ENCODE results near the gene RAB35.

Gene RAB35

DNA sequence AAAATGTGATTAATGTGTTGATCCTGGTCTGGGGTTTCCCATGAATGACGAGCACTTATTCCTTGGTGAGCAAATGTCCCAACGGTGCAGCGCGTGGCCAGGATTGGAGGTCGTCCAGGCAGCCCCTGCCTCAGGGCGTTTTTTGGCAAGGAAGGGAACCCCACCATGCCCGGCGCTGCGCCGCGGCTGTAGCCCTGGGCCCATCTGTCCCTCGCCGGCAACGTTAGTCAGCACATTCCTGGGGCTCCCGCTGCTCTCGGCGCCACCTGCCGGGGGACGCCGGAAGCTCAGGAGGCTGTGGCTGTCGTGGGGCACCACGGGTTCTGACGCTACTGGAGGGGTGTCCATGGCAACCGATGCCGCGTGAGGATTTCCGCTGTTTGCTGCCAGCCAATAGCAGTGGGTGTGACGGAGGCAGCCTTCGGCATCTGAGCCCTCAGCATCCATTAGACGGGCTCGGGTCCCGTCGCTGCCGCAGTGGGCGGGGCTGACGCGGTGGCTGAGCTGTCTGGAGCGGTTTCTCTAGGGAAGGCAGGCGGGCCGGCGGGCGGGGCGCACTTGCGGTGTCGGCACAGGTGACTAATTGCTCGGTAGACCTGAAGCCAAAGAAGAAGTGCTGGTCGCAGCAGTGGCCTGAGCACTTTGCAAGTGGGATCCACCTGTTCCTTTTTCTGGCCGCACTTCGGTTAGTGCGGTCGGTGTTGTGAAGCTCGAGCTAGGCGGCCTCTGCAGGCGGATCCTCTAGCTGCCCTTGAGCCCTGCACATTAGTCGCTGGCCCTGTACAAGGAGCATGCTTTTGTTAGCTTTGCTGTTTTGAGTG is 29.5 kb downstream of the RAB35 start:
- TF ChIP-seq EZH2phosphoT487 (IDR thresholded peaks at IDR 0.05; ENCODE audit: borderline replicate concordance, low read length) = no peak
- TF ChIP-seq, protein P1, sequence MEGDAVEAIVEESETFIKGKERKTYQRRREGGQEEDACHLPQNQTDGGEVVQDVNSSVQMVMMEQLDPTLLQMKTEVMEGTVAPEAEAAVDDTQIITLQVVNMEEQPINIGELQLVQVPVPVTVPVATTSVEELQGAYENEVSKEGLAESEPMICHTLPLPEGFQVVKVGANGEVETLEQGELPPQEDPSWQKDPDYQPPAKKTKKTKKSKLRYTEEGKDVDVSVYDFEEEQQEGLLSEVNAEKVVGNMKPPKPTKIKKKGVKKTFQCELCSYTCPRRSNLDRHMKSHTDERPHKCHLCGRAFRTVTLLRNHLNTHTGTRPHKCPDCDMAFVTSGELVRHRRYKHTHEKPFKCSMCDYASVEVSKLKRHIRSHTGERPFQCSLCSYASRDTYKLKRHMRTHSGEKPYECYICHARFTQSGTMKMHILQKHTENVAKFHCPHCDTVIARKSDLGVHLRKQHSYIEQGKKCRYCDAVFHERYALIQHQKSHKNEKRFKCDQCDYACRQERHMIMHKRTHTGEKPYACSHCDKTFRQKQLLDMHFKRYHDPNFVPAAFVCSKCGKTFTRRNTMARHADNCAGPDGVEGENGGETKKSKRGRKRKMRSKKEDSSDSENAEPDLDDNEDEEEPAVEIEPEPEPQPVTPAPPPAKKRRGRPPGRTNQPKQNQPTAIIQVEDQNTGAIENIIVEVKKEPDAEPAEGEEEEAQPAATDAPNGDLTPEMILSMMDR (IDR thresholded peaks at IDR 0.05; ENCODE audit: low read depth, low read length, poor library complexity, severe bottlenecking) = peak; percentile 91
- Histone ChIP-seq H3K4me3 (ENCODE audit: low read length) (peak overlapping the region; percentile 73), H3K4me1 (ENCODE audit: control insufficient read depth, low read length) (peaks cover 22% of the 10 kb centered on the region), H3K27me3 (ENCODE audit: control insufficient read depth, low read length) (no peaks in the 10 kb centered on the region), H3K27ac (ENCODE audit: low read depth, low read length) (peak overlapping the region; percentile 60), H3K9me2 (replicated peaks; ENCODE audit: control insufficient read depth, low read length) (no peaks in the 10 kb centered on the region), H3K79me2 (ENCODE audit: control insufficient read depth, low read length) (no peaks in the 10 kb centered on the region), H3K36me3 (ENCODE audit: control insufficient read depth, low read length) (peaks cover 3% of the 10 kb centered on the region; the same call in 1 of the 2 replicates), H3F3A (ENCODE audit: control insufficient read depth, insufficient read depth) (peaks cover 10% of the 10 kb centered on the region), H3K4me2 (ENCODE audit: low read length) (peak overlapping the region; percentile 81), H4K20me1 (ENCODE audit: control insufficient read depth, insufficient read depth, low read depth, low read length) (no peaks in the 10 kb centered on the region), H3K9me3 (ENCODE audit: control insufficient read depth, insufficient read depth, low read length) (no peaks in the 10 kb centered on the region)

DNA sequence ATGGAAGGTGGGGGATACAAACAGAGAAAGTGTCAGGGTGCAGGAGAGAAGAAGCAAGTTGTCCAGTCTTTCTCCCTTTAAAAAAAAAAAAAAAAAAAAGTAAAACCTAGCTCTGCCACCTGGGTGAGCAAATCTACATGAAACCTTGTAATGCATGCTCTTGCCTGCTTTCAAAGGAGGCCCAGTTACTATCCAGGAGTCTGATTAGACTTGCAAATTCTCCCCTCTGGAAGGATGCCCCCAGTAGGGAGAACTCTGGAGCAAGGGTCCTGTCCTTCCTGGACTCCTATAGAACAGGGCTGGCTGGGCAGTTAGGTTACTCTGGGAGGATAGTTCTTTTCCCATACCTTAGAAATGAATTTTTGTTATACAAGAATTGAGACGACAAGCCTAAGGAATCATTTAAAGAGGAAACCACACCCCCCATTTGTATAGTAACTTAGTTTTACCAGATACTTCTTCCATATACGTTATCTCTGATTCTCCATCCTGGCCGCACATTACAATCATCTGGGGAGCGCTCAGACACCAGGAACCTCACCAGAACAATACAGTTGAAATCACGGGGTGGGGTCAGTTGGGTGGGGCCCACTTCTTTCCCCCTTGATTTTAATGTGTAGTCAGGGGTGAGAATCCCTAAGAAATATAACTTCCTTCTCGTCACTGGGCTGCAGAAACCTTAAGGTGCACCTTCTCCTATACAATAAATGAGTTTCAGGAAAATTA is 30.5 kb downstream of the RAB35 start:
- H4K20me1 ChIP-seq (ENCODE audit: control insufficient read depth, insufficient read depth, low read depth, low read length) = no peaks in the 10 kb centered on the region
- peaks cover 10% of the 10 kb centered on the region for H3F3A ChIP-seq (ENCODE audit: control insufficient read depth, insufficient read depth)
- H3K4me2 ChIP-seq (ENCODE audit: low read length) = peak overlapping the region; percentile 81
- TF ChIP-seq, protein P1 (IDR thresholded peaks at IDR 0.05; ENCODE audit: low read depth, low read length, poor library complexity, severe bottlenecking) = no peak
- TF ChIP-seq EZH2phosphoT487 (IDR thresholded peaks at IDR 0.05; ENCODE audit: borderline replicate concordance, low read length) = no peak
- H3K27ac ChIP-seq (ENCODE audit: low read depth, low read length) = no peak overlapping the region
- no peaks in the 10 kb centered on the region for H3K79me2 ChIP-seq (ENCODE audit: control insufficient read depth, low read length)
- H3K4me3 ChIP-seq (ENCODE audit: low read length) = peak overlapping the region; percentile 61
- peaks cover 22% of the 10 kb centered on the region for H3K4me1 ChIP-seq (ENCODE audit: control insufficient read depth, low read length)
- no peaks in the 10 kb centered on the region for H3K27me3 ChIP-seq (ENCODE audit: control insufficient read depth, low read length)
- H3K9me3 ChIP-seq (ENCODE audit: control insufficient read depth, insufficient read depth, low read length) = no peaks in the 10 kb centered on the region
- no peaks in the 10 kb centered on the region; the same call in 1 of the 2 replicates for H3K36me3 ChIP-seq (ENCODE audit: control insufficient read depth, low read length)
- H3K9me2 ChIP-seq (replicated peaks; ENCODE audit: control insufficient read depth, low read length) = no peaks in the 10 kb centered on the region

DNA sequence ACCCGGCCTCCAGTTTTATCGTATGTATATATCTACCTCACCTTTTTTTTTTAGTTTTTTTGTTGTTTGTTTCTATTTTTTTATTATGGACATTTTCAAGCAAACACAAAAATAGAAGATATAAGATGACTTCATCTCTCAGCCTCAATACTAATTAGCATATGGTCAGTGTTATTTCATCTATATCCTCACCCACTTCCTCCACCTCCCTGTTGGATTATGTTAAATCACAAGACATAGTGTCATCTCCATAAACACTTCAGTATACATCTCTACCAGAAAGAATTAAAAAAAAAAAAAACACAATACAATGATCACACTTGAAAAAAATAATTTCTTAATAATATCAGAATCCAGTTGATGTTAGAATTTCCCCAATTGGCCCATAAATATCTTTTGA is 34.9 kb downstream of the RAB35 start:
- Histone ChIP-seq H3F3A (ENCODE audit: control insufficient read depth, insufficient read depth) (no peaks in the 10 kb centered on the region), H3K4me1 (ENCODE audit: control insufficient read depth, low read length) (peaks cover 9% of the 10 kb centered on the region), H3K36me3 (ENCODE audit: control insufficient read depth, low read length) (no peaks in the 10 kb centered on the region), H4K20me1 (ENCODE audit: control insufficient read depth, insufficient read depth, low read depth, low read length) (no peaks in the 10 kb centered on the region), H3K9me2 (replicated peaks; ENCODE audit: control insufficient read depth, low read length) (no peaks in the 10 kb centered on the region), H3K4me3 (ENCODE audit: low read length) (no peak overlapping the region), H3K79me2 (ENCODE audit: control insufficient read depth, low read length) (no peaks in the 10 kb centered on the region), H3K4me2 (ENCODE audit: low read length) (no peak overlapping the region), H3K9me3 (ENCODE audit: control insufficient read depth, insufficient read depth, low read length) (no peaks in the 10 kb centered on the region), H3K27ac (ENCODE audit: low read depth, low read length) (no peak overlapping the region), H3K27me3 (ENCODE audit: control insufficient read depth, low read length) (no peaks in the 10 kb centered on the region)
- TF ChIP-seq, protein P1 (IDR thresholded peaks at IDR 0.05; ENCODE audit: low read depth, low read length, poor library complexity, severe bottlenecking) = no peak
- TF ChIP-seq EZH2phosphoT487 (IDR thresholded peaks at IDR 0.05; ENCODE audit: borderline replicate concordance, low read length) = no peak
